IMR-90 (cell line): Measurements from ENCODE around the gene ST6GALNAC3. TPM values are rescaled to one million over a fixed set of nuclear protein-coding genes. Genes with fewer than 3 reads are reported as not detected.

Experiments used
- ATAC-seq: fragments of 200-7000 bp; cut with Tn5 transposase; 2 replicates; pipeline ENCODE4 v1.9.1; 2020; ENCODE audit warnings: low read depth, mild to moderate bottlenecking, moderate library complexity
- BruUV-seq: library from RNA; stranded (reverse); fragments of 400-500 nt; replicated peaks from 2 replicates; lab custom pipeline; 2021; lab: Mats Ljungman, UMichigan
- CTCF ChIA-PET: fragments of 300-600 bp; formaldehyde crosslinking; extraction: SDS; loops from one replicate; lab custom pipeline; 2021; ENCODE audit warnings: antibody characterized with exemption; lab: Yijun Ruan, JAX
- POLR2A ChIA-PET: fragments of 300-600 bp; sonication (Branson Sonifier 250); formaldehyde crosslinking; loops from one replicate; lab custom pipeline; 2022; ENCODE audit warnings: antibody characterized with exemption; ENCODE audit not compliant: unreplicated experiment; lab: Charles Lee
- DNase-seq: peaks from one replicate; pipeline ENCODE4 v3.0.0; 2013
- H2AFZ ChIP-seq: replicated peaks from 2 replicates; pipeline ENCODE3; 2013; ENCODE audit warnings: low read length, mild to moderate bottlenecking; ENCODE audit not compliant: poor library complexity
- H2AK5ac ChIP-seq: 2 replicates; pipeline ENCODE4 v1.6.1; 2013; ENCODE audit warnings: low read depth, low read length, inconsistent platforms
- H2AK9ac ChIP-seq: replicated peaks from 2 replicates; pipeline ENCODE3; 2013; ENCODE audit warnings: mild to moderate bottlenecking, low read depth, low read length, moderate library complexity; ENCODE audit not compliant: poor library complexity
- H2BK120ac ChIP-seq: 2 replicates; pipeline ENCODE4 v1.6.1; 2013; ENCODE audit warnings: low read depth, low read length, inconsistent platforms
- H2BK15ac ChIP-seq: 3 replicates; pipeline ENCODE4 v1.6.1; 2013; ENCODE audit warnings: low read depth, low read length, inconsistent platforms
- H2BK20ac ChIP-seq: 2 replicates; pipeline ENCODE4 v1.6.1; 2013; ENCODE audit warnings: low read depth, mild to moderate bottlenecking, inconsistent platforms, low read length, moderate library complexity
- H2BK5ac ChIP-seq: 2 replicates; pipeline ENCODE4 v1.6.1; 2013; ENCODE audit warnings: mild to moderate bottlenecking, low read depth, low read length, inconsistent platforms; ENCODE audit not compliant: poor library complexity, severe bottlenecking
- H3K14ac ChIP-seq: replicated peaks from 2 replicates; pipeline ENCODE4 v1.6.1; 2013; ENCODE audit warnings: low read depth, low read length, inconsistent platforms
- H3K18ac ChIP-seq: 2 replicates; pipeline ENCODE4 v1.6.1; 2013; ENCODE audit warnings: low read depth, low read length, control low read depth
- H3K23ac ChIP-seq: 2 replicates; pipeline ENCODE4 v1.6.1; 2013; ENCODE audit warnings: low read depth, low read length, inconsistent platforms
- H3K27ac ChIP-seq: 2 replicates; pipeline ENCODE4 v1.5.1; 2013; ENCODE audit warnings: mild to moderate bottlenecking, control low read depth, low read length; ENCODE audit not compliant: insufficient read depth
- H3K27me3 ChIP-seq: 2 replicates; pipeline ENCODE4 v1.6.1; 2013; ENCODE audit warnings: low read length; ENCODE audit not compliant: control insufficient read depth, insufficient read depth
- H3K36me3 ChIP-seq: 2 replicates; pipeline ENCODE4 v1.6.1; 2013; ENCODE audit warnings: low read length, mixed read lengths; ENCODE audit not compliant: control insufficient read depth, insufficient read depth
- H3K4ac ChIP-seq: 2 replicates; pipeline ENCODE4 v1.6.1; 2013; ENCODE audit warnings: low read depth, low read length, inconsistent platforms
- H3K4me1 ChIP-seq: 2 replicates; pipeline ENCODE4 v1.6.1; 2013; ENCODE audit warnings: low read length, mixed read lengths; ENCODE audit not compliant: control insufficient read depth, insufficient read depth
- H3K4me2 ChIP-seq: 2 replicates; pipeline ENCODE4 v1.6.1; 2013; ENCODE audit warnings: low read depth, mild to moderate bottlenecking, control low read depth, low read length, moderate library complexity
- H3K4me3 ChIP-seq: 2 replicates; pipeline ENCODE4 v1.5.1; 2013; ENCODE audit warnings: low read depth, mild to moderate bottlenecking, control low read depth, low read length, moderate library complexity; ENCODE audit not compliant: insufficient read depth
- H3K56ac ChIP-seq: 2 replicates; pipeline ENCODE4 v1.6.1; 2013; ENCODE audit warnings: low read length, inconsistent platforms; ENCODE audit not compliant: insufficient read depth; ENCODE audit errors: extremely low read depth
- H3K79me1 ChIP-seq, 2 experiments: 2 replicates each; pipeline ENCODE4 v1.6.1; 2013; ENCODE audit warnings: low read length in 2 of 2, inconsistent platforms in 1 of 2, low read depth in 1 of 2
- H3K9ac ChIP-seq: 2 replicates; pipeline ENCODE4 v1.6.1; 2013; ENCODE audit warnings: low read depth, low read length, control low read depth
- H3K9me1 ChIP-seq: 2 replicates; pipeline ENCODE4 v1.6.1; 2013; ENCODE audit warnings: low read length, inconsistent platforms; ENCODE audit not compliant: insufficient read depth
- H3K9me3 ChIP-seq: 2 replicates; pipeline ENCODE4 v1.6.1; 2013; ENCODE audit warnings: low read length; ENCODE audit not compliant: control insufficient read depth, insufficient read depth
- H4K20me1 ChIP-seq: 2 replicates; pipeline ENCODE4 v1.6.1; 2013; ENCODE audit warnings: low read length, inconsistent platforms; ENCODE audit not compliant: insufficient read depth
- H4K5ac ChIP-seq: 2 replicates; pipeline ENCODE4 v1.6.1; 2013; ENCODE audit warnings: mild to moderate bottlenecking, low read depth, low read length, control low read depth
- H4K8ac ChIP-seq, 2 experiments: 2 replicates each; pipeline ENCODE4 v1.6.1; 2013; ENCODE audit warnings: low read depth in 2 of 2, low read length in 2 of 2, control low read depth in 1 of 2, inconsistent platforms in 1 of 2
- H4K91ac ChIP-seq: 2 replicates; pipeline ENCODE4 v1.6.1; 2013; ENCODE audit warnings: low read depth, low read length, inconsistent platforms; ENCODE audit not compliant: insufficient read depth
- BHLHE40 ChIP-seq: fragments of 150-350 bp; IDR thresholded peaks from 2 replicates; pipeline ENCODE4 v1.6.1; 2016; ENCODE audit warnings: mild to moderate bottlenecking, low read depth, low read length
- CEBPB ChIP-seq: IDR thresholded peaks from 2 replicates; pipeline ENCODE4 v1.6.1; 2012; ENCODE audit warnings: low read depth, low read length, improper control_type of control experiment
- CHD1 ChIP-seq: IDR thresholded peaks from 2 replicates; pipeline ENCODE4 v1.6.1; 2012; ENCODE audit warnings: low read depth, low read length, improper control_type of control experiment
- FOS ChIP-seq: fragments of 150-350 bp; IDR thresholded peaks from 2 replicates; pipeline ENCODE4 v1.6.1; 2016; ENCODE audit warnings: low read depth, low read length
- MAFK ChIP-seq: IDR thresholded peaks from 2 replicates; pipeline ENCODE4 v1.6.1; 2012; ENCODE audit warnings: low read depth, low read length, improper control_type of control experiment
- MAZ ChIP-seq: IDR thresholded peaks from 2 replicates; pipeline ENCODE4 v1.6.1; 2012; ENCODE audit warnings: low read depth, mild to moderate bottlenecking, low read length, improper control_type of control experiment, moderate library complexity, borderline replicate concordance
- MXI1 ChIP-seq: IDR thresholded peaks from 2 replicates; pipeline ENCODE4 v1.6.1; 2012; ENCODE audit warnings: low read depth, mild to moderate bottlenecking, low read length, moderate library complexity, borderline replicate concordance
- RAD21 ChIP-seq: IDR thresholded peaks from 2 replicates; pipeline ENCODE4 v1.6.1; 2012; ENCODE audit warnings: low read length, improper control_type of control experiment
- RCOR1 ChIP-seq: IDR thresholded peaks from 2 replicates; pipeline ENCODE4 v1.6.1; 2012; ENCODE audit warnings: mild to moderate bottlenecking, low read length, improper control_type of control experiment; ENCODE audit not compliant: insufficient replicate concordance
- RFX5 ChIP-seq: IDR thresholded peaks from 2 replicates; pipeline ENCODE4 v1.8.0; 2012; ENCODE audit warnings: low read depth, mild to moderate bottlenecking, low read length, moderate library complexity
- SMC3 ChIP-seq: fragments of 150-350 bp; IDR thresholded peaks from 2 replicates; pipeline ENCODE4 v1.6.1; 2016; ENCODE audit warnings: low read depth, mild to moderate bottlenecking, antibody characterized with exemption, low read length, moderate library complexity
- WGBS, 2 experiments: methylation state at CpG; one replicate each; pipeline versions ENCODE4 v1.1.5 to v1.1.7; 2013; ENCODE audit warnings: missing lambda C conversion rate in 2 of 2; ENCODE audit not compliant: insufficient read length in 1 of 2; ENCODE audit errors: extremely low coverage in 2 of 2; 5-methylcytosine and 5-hydroxymethylcytosine counted together
- dilution Hi-C: fragments of 300-500 bp; cut with HindIII; formaldehyde crosslinking; loops from one replicate; pipeline ENCODE4 v1.14.3; 2018; ENCODE audit warnings: low sequenced_read_pairs; ENCODE audit not compliant: unreplicated experiment
- in situ Hi-C: fragments of 300-500 bp; cut with MboI; formaldehyde crosslinking; loops from 3 replicates; pipeline ENCODE4 v1.14.3; 2019; ENCODE audit warnings: low sequenced_read_pairs, inconsistent platforms, mixed read lengths
- intact Hi-C: fragments of 100-400 bp; cut with micrococcal nuclease; formaldehyde crosslinking; loops from 2 replicates; pipeline ENCODE4 v1.10.0; 2022
- polyA plus RNA-seq, 3 experiments: library from polyadenylated mRNA; depleted of rRNA; stranded (reverse); fragments of >200 nt; gene quantifications; 2 replicates each; pipeline ENCODE4 v1.2.3, GENCODE V29; 2012; ENCODE audit warnings: low replicate concordance in 1 of 3
- total RNA-seq: library from RNA; depleted of rRNA; stranded (reverse); fragments of >200 nt; gene quantifications from 2 replicates; pipeline ENCODE4 v1.2.3, GENCODE V29; 2012
- TF ChIP-seq, protein P1 (sequence below): fragments of 150-350 bp; IDR thresholded peaks from 2 replicates; pipeline ENCODE4 v1.6.1; 2016; ENCODE audit warnings: low read depth, mild to moderate bottlenecking, low read length, moderate library complexity, borderline replicate concordance
- TF ChIP-seq, protein P2 (sequence below): fragments of 150-350 bp; IDR thresholded peaks from 2 replicates; pipeline ENCODE4 v1.6.1; 2017; ENCODE audit warnings: mild to moderate bottlenecking, antibody characterized with exemption, low read length, low read depth
- TF ChIP-seq, protein P3 (sequence below): conservative IDR thresholded peaks from 2 replicates; pipeline ENCODE4 v1.5.1; 2012; ENCODE audit warnings: mild to moderate bottlenecking, low read depth, low read length, improper control_type of control experiment

The ST6GALNAC3 gene
- total and polyA plus RNA-seq, 2 of the 4 experiments (the other 2 are of a cell fraction): 0.65 to 1.3 TPM

DNA sequence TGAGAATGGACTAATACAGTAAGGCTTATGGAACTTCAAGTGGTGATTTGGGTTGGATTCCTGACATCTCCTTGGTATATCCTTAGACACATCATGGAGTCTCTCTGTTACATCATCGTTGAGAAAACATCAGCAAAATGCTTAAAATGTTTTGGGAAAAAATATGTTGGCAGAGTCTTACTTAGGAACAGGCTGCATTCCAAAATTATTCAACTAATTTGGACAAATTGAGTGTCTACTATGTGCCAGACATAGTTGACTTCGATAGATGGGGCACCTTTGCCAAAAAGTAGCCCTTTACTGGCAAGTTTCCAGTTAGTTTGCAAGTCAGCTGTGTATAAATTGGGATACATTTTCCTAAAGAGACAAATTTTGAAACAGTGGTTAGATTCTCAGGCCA, 539.3 kb downstream of the ST6GALNAC3 start:
- BruUV-seq: no TSS peak
- Histone ChIP-seq H4K91ac (no peak overlapping the region), H2AK5ac (no peak overlapping the region), H3K27me3 (no peaks in the 10 kb centered on the region), H2BK5ac (no peak overlapping the region), H3K79me1 (no peaks in the 10 kb centered on the region), H3K4ac (no peak overlapping the region), H3K9me1 (no peaks in the 10 kb centered on the region), H4K5ac (no peak overlapping the region), H3K56ac (no peak overlapping the region), H2BK20ac (no peak overlapping the region), H3K4me2 (no peak overlapping the region), H3K9me3 (0 out of 2 replicates have a peak, but pooled peaks cover 1% of the 10 kb centered on the region), H2AK9ac (no peak overlapping the region), H3K18ac (no peak overlapping the region), H4K20me1 (no peaks in the 10 kb centered on the region), H3K14ac (no peak overlapping the region), H4K8ac (no peak overlapping the region), H3K23ac (no peak overlapping the region), H3K36me3 (no peaks in the 10 kb centered on the region), H2BK15ac (no peak overlapping the region), H3K4me3 (no peak overlapping the region), H3K27ac (no peak overlapping the region), H2AFZ (no peak overlapping the region), H2BK120ac (no peak overlapping the region), H3K9ac (no peak overlapping the region), H3K4me1 (no peaks in the 10 kb centered on the region)
- in situ Hi-C loops: no loop called here
- dilution Hi-C loops: no loop called here
- no CpG with 5 or more reads among the region's 2 CpGs for WGBS, 2 experiments
- no peak for ATAC-seq
- DNase-seq: no peak
- CTCF ChIA-PET: no interaction called here
- intact Hi-C loops: no loop called here
- POLR2A ChIA-PET: no interaction called here
- TF ChIP-seq SMC3: no peak
- TF ChIP-seq, protein P1, sequence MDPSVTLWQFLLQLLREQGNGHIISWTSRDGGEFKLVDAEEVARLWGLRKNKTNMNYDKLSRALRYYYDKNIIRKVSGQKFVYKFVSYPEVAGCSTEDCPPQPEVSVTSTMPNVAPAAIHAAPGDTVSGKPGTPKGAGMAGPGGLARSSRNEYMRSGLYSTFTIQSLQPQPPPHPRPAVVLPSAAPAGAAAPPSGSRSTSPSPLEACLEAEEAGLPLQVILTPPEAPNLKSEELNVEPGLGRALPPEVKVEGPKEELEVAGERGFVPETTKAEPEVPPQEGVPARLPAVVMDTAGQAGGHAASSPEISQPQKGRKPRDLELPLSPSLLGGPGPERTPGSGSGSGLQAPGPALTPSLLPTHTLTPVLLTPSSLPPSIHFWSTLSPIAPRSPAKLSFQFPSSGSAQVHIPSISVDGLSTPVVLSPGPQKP: no peak
- no peak for TF ChIP-seq CEBPB
- TF ChIP-seq, protein P2, sequence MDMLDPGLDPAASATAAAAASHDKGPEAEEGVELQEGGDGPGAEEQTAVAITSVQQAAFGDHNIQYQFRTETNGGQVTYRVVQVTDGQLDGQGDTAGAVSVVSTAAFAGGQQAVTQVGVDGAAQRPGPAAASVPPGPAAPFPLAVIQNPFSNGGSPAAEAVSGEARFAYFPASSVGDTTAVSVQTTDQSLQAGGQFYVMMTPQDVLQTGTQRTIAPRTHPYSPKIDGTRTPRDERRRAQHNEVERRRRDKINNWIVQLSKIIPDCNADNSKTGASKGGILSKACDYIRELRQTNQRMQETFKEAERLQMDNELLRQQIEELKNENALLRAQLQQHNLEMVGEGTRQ: no peak
- no peak for TF ChIP-seq RCOR1
- no peak for TF ChIP-seq CHD1
- TF ChIP-seq BHLHE40: no peak
- TF ChIP-seq, protein P3, sequence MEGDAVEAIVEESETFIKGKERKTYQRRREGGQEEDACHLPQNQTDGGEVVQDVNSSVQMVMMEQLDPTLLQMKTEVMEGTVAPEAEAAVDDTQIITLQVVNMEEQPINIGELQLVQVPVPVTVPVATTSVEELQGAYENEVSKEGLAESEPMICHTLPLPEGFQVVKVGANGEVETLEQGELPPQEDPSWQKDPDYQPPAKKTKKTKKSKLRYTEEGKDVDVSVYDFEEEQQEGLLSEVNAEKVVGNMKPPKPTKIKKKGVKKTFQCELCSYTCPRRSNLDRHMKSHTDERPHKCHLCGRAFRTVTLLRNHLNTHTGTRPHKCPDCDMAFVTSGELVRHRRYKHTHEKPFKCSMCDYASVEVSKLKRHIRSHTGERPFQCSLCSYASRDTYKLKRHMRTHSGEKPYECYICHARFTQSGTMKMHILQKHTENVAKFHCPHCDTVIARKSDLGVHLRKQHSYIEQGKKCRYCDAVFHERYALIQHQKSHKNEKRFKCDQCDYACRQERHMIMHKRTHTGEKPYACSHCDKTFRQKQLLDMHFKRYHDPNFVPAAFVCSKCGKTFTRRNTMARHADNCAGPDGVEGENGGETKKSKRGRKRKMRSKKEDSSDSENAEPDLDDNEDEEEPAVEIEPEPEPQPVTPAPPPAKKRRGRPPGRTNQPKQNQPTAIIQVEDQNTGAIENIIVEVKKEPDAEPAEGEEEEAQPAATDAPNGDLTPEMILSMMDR: no peak
- no peak for TF ChIP-seq RFX5
- TF ChIP-seq MAFK: no peak
- no peak for TF ChIP-seq FOS
- no peak for TF ChIP-seq MAZ
- TF ChIP-seq MXI1: no peak
- no peak for TF ChIP-seq RAD21
